Right lobe of liver (tissue), 6 donors: ENCODE measurements around the gene RPL31. TPM values are rescaled to one million over a fixed set of nuclear protein-coding genes. Genes with fewer than 3 reads are reported as not detected.
"Not testable (repeated sequence)": the region's sequence is repeated elsewhere in the genome, so short reads cannot be mapped to it uniquely, and the experiment has no call there.

Experiments used
- ATAC-seq, 4 donors: fragments of 200-7000 bp; cut with Tn5 transposase; one replicate each; pipeline ENCODE4 v1.9.1; 2020; ENCODE audit warnings: mild to moderate bottlenecking in 4 of 4, moderate library complexity in 4 of 4
- DNase-seq, 3 donors: peaks; one replicate each; pipeline ENCODE4 v3.0.0-alpha.2; 2020
- H3K27ac ChIP-seq, 3 donors: fragments of 200-600 bp; one replicate each; pipeline ENCODE4 v1.8.0; 2022
- H3K27me3 ChIP-seq, 2 donors: fragments of 200-600 bp; one replicate each; pipeline ENCODE4 v1.8.0; 2022
- H3K36me3 ChIP-seq, 4 donors: fragments of 200-600 bp; sonication (generic) in 1 of 4; one replicate each; pipeline versions ENCODE4 v1.5.1 to v1.8.0; 2017 to 2022; ENCODE audit warnings: control low read depth in 1 of 4
- H3K4me1 ChIP-seq, 4 donors: fragments of 200-600 bp; sonication (generic) in 1 of 4; one replicate each; pipeline versions ENCODE4 v1.5.1 to v1.8.0; 2017 to 2022; ENCODE audit warnings: control low read depth in 1 of 4
- H3K4me3 ChIP-seq, 3 donors: fragments of 200-600 bp; one replicate each; pipeline ENCODE4 v1.8.0; 2022
- H3K9me3 ChIP-seq, 4 donors: fragments of 200-600 bp; sonication (generic) in 1 of 4; one replicate each; pipeline versions ENCODE4 v1.5.1 to v1.8.0; 2017 to 2022; ENCODE audit warnings: control low read depth in 1 of 4
- POLR2A ChIP-seq: fragments of 450-650 bp; IDR thresholded peaks from one replicate; pipeline ENCODE4 v1.6.1; 2017; ENCODE audit warnings: antibody characterized with exemption, mild to moderate bottlenecking
- WGBS: methylation state at CpG from one replicate; pipeline ENCODE4 v1.1.6; 2018; ENCODE audit warnings: low coverage, low lambda C conversion rate; ENCODE audit not compliant: insufficient coverage; ENCODE audit errors: missing lambda C conversion rate; 5-methylcytosine and 5-hydroxymethylcytosine counted together
- intact Hi-C, 2 donors: fragments of 100-400 bp; cut with DNase I; formaldehyde crosslinking; loops; one replicate each; pipeline versions ENCODE4 v1.11.2 to v1.14.1; 2022
- total RNA-seq, 6 experiments: library from RNA; depleted of rRNA in 2 of 6; stranded (reverse); fragments of >200 nt in 2 of 6; fragmentation: NEBNext Ultra II Directional in 3 of 6; extraction: Animal tissue kit (Norgen Biotek cat#: 25700) in 3 of 6; gene quantifications; one replicate each; pipeline versions ENCODE4 v1.1.0 to v1.2.4, GENCODE V29; 2016 to 2023
- TF ChIP-seq, protein P1 (sequence below), 4 donors: fragments of 200-600 bp in 3 of 4; fragments of 450-650 bp in 1 of 4; IDR thresholded peaks; one replicate each; pipeline versions ENCODE4 v1.5.1 to v1.8.0; 2016 to 2022; ENCODE audit warnings: antibody characterized with exemption in 4 of 4, mild to moderate bottlenecking in 2 of 4
- donor health status: DM: no; HTN: yes; CAD: no.
- donor health status: DM: no; HTN: no; CAD: no.
- donor health status: DM: no; HTN: no; CAD: no.
- donor health status: DM: no; HTN: yes; CAD: no.
- donor health status: DM: no; HTN: yes; CAD: no.

The RPL31 gene
- total RNA-seq, 6 experiments from 2014 or later, result 363 to 497 (median 443) TPM

DNA sequence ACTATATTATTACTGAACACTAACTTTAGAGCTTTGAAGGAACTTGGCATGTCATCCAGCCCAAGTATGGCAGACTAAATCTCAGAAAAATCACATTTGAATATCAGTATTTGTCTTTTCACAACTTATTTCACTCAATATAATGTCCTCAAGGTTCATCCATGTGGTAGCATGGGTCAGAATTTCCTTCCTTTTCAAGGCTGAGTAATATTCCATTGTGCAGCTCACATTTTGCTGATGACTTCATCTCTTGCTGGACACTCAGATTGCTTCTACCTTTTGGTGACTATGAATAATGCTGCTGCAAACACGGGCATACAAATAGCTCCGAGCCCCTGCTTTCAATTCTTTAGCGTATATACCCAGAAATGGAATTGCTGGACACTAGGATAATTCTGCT is 46.7 kb downstream of the RPL31 start:
- 93% methylated on average over 3 of the region's 3 CpGs for WGBS
- no peaks in the 10 kb centered on the region for H3K9me3 ChIP-seq
- DNase-seq (no peak), ATAC-seq (no peak)
- H3K27ac ChIP-seq, result no peak overlapping the region
- H3K27me3 ChIP-seq, result no peaks in the 10 kb centered on the region
- H3K36me3 ChIP-seq, result peaks cover 0 to 26% (median 5%) of the 10 kb centered on the region in 4 donors
- no peak for TF ChIP-seq POLR2A
- TF ChIP-seq, protein P1, sequence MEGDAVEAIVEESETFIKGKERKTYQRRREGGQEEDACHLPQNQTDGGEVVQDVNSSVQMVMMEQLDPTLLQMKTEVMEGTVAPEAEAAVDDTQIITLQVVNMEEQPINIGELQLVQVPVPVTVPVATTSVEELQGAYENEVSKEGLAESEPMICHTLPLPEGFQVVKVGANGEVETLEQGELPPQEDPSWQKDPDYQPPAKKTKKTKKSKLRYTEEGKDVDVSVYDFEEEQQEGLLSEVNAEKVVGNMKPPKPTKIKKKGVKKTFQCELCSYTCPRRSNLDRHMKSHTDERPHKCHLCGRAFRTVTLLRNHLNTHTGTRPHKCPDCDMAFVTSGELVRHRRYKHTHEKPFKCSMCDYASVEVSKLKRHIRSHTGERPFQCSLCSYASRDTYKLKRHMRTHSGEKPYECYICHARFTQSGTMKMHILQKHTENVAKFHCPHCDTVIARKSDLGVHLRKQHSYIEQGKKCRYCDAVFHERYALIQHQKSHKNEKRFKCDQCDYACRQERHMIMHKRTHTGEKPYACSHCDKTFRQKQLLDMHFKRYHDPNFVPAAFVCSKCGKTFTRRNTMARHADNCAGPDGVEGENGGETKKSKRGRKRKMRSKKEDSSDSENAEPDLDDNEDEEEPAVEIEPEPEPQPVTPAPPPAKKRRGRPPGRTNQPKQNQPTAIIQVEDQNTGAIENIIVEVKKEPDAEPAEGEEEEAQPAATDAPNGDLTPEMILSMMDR (IDR thresholded peaks at IDR 0.05), result no peak
- intact Hi-C loops, result no loop called here
- no peak overlapping the region for H3K4me3 ChIP-seq
- no peaks in the 10 kb centered on the region for H3K4me1 ChIP-seq

DNA sequence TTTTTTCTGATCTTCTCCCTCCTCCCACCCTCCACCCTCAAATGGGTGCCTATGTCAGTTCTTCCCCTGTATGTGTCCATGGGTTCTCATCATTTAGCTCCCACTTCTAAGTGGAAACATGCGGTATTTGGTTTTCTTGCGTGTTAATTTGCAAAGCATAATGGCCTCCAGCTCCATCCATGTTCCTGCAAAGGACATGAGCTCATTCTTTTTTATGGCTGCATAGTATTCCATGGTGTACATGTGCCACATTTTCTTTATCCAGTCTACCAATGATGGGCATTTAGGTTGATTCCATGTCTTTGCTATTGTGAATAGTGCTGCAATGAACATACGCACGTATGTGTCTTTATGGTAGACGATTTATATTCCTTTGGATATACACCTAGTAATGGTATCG is 48.8 kb downstream of the RPL31 start:
- intact Hi-C loops, ATAC-seq, H3K4me1 ChIP-seq, H3K27ac ChIP-seq, H3K9me3 ChIP-seq, H3K27me3 ChIP-seq, H3K4me3 ChIP-seq, DNase-seq: not testable (repeated sequence)
- WGBS, result 97% methylated on average over 6 of the region's 6 CpGs
- peaks cover 0 to 33% (median 5%) of the 10 kb centered on the region in 4 donors for H3K36me3 ChIP-seq

DNA sequence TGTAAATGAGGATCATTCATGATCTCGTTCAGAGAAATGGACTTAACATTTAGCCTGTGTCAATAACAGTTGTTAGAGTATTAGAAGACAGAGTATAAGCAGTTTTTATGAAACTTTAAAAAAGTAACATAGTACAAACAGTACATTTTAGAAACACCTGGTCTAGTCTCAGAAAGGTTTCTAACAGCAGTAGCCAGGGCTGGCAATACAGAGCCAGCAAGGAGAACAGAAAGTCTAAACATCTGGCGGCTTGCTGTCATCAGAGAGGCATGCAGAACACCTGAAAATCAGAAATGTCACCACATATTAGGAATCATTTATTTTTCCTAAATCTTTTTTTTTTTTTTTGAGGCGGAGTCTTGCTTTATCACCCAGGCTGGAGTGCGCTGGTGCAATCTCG is 50.1 kb downstream of the RPL31 start:
- ATAC-seq (no peak), DNase-seq (no peak)
- no peaks in the 10 kb centered on the region for H3K9me3 ChIP-seq
- intact Hi-C loops, result no loop called here
- H3K27me3 ChIP-seq, result no peaks in the 10 kb centered on the region
- peaks cover 0 to 35% (median 5%) of the 10 kb centered on the region in 4 donors for H3K36me3 ChIP-seq
- no peak overlapping the region for H3K27ac ChIP-seq
- H3K4me3 ChIP-seq, result no peak overlapping the region
- 87% methylated on average over 5 of the region's 5 CpGs for WGBS
- H3K4me1 ChIP-seq, result peaks cover 0 to 1% (median 0%) of the 10 kb centered on the region in 4 donors
- TF ChIP-seq, protein P1 (IDR thresholded peaks at IDR 0.05), result no peak
- TF ChIP-seq POLR2A, result no peak

DNA sequence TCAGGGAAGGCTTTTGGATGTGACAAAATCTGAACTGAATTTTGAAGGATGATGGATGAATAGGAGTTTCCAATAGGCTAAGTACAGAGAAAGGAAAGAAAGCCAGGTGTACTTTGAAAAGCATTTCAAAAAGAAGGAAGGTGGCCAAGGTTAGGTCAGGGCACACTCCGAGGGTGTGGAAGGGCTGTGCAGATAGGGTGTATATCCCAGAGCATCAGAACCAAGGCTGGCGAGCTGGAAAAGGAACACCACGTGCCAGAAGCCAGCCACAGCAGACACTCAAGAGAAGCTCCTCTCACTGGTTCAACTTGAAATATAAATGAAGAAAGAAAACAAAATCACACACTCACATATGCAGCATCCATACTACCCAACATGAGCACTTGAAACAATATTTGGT is 51.0 kb downstream of the RPL31 start:
- Histone ChIP-seq H3K27me3 (no peaks in the 10 kb centered on the region), H3K27ac (no peak overlapping the region), H3K4me3 (no peak overlapping the region), H3K9me3 (no peaks in the 10 kb centered on the region), H3K4me1 (peaks cover 0 to 3% (median 0%) of the 10 kb centered on the region in 4 donors), H3K36me3 (peaks cover 0 to 37% (median 5%) of the 10 kb centered on the region in 4 donors)
- no peak for TF ChIP-seq POLR2A
- TF ChIP-seq, protein P1 (IDR thresholded peaks at IDR 0.05), result no peak
- ATAC-seq (no peak), DNase-seq (no peak)
- WGBS, result 57% methylated on average over 1 of the region's 3 CpGs
- intact Hi-C loops, result no loop called here

Other genes starting within 250 kb of the RPL31 start
- gene NPAS2, start 182.2 kb upstream of the RPL31 start, total RNA-seq, result 10 to 100 TPM in 5 of 6 experiments, 1 to 10 TPM in 1; 8.8 to 33.3 (median 24.5) TPM
- 10 to 100 TPM; 17.3 to 31.2 (median 21.5) TPM for gene TBC1D8, start 149.1 kb downstream of the RPL31 start, total RNA-seq